ENCODE data around the gene RASA3.

Gene RASA3

DNA sequence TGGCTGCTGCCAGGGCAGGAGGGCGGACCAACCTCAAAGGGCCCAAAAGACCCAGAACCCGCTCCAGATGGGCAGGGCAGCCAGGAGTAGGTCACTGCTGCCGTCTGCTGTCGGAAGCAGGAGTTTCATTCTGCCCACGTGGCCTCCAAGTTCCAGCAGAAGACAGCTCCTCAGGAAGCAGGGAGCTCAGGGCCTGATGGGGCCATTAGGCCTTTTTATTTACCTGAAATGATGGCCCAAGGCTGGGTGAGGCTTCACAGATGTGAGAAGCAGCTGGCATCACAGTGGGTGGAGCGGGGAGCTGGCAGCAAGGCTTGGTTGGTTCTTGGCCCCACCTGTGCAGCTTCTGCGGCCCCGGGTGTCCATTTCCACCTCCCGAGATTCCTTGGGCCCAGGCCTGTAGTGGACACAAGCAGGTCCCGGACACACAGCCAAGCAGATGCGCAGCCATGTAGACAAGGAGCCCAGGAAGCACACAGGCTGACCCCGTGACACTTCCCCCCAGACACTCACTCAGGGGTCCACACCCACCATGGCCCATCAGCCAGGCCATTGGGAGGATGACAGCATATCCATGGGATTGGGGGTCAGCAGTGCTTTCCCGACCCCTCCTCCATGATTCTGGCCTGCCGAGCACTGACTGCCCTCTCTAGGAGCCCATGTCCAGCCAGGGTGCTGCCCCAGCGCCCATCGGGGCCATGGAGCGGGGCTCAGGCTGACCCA lies 185.0 kb downstream of the RASA3 start:
- no peak overlapping the region for H3K4me3 ChIP-seq (ENCODE audit: low read length)
- no peak for TF ChIP-seq ZNF274 (IDR thresholded peaks at IDR 0.05; ENCODE audit: low read depth, low read length)

DNA sequence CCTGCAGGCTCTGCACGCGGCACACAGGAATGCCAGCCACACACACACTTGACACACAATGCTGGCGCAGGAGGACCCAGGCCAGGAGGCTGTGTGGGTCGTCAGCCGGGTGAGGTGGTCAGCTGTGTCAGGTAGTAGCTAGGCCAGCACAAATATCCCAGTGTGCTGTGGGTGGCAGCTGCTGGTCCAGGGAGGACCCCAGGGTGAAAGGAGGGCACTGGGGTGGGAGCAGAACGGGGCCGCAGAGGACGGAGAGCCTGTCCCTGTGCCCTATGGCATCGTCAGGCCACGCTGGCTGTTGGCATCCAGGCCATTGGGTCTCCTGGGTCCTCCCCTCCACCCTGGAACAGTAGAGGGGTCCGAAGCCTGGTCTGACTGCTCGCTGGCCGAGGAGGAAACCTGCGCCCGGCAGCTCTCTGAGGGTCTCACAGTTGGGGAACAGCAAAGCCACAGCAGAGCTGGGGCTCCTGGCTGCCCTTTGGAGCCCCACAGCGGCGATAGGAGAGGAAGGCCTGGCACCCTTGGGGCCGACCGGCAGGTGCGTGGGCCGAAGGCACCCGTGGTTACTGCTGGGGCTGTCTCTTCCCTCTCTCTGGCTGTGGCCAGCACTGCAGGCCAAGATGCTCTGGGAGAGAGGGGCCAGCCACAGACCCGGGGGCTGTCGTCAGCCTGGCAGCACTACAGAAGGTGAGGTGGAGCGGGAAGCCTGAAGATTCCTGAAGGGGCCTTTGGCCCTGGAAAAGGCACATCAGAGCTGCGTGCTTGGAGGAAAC lies 185.8 kb downstream of the RASA3 start:
- no peak overlapping the region for H3K4me3 ChIP-seq (ENCODE audit: low read length)
- no peak for TF ChIP-seq ZNF274 (IDR thresholded peaks at IDR 0.05; ENCODE audit: low read depth, low read length)

DNA sequence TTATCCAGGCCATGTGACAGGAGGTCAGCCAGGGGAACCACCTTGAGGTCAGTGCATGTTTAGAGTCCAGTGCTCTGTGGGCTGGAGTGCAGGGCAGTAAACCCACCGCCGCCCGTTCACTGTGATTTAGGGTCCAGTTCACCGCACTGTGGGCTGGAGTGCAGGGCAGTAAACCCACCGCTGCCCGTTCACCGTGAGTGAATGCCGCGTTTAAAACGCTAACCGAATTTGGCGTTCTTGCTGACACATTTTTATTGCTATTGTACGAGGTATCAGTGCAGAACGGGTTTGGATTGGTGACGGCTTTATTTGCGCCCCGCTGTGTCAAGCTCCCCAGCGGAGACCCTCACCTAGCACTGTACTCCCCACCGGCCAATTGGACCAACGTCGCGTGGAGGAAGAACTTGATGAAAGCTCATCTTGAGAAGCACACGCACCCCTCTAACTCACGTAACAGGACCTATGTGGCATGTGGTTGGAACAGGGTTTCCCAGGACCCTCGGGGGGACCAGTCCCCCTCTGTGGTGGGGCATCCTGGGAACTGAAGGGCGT lies 186.5 kb downstream of the RASA3 start:
- H3K4me3 ChIP-seq (ENCODE audit: low read length) = no peak overlapping the region
- no peak for TF ChIP-seq ZNF274 (IDR thresholded peaks at IDR 0.05; ENCODE audit: low read depth, low read length)

DNA sequence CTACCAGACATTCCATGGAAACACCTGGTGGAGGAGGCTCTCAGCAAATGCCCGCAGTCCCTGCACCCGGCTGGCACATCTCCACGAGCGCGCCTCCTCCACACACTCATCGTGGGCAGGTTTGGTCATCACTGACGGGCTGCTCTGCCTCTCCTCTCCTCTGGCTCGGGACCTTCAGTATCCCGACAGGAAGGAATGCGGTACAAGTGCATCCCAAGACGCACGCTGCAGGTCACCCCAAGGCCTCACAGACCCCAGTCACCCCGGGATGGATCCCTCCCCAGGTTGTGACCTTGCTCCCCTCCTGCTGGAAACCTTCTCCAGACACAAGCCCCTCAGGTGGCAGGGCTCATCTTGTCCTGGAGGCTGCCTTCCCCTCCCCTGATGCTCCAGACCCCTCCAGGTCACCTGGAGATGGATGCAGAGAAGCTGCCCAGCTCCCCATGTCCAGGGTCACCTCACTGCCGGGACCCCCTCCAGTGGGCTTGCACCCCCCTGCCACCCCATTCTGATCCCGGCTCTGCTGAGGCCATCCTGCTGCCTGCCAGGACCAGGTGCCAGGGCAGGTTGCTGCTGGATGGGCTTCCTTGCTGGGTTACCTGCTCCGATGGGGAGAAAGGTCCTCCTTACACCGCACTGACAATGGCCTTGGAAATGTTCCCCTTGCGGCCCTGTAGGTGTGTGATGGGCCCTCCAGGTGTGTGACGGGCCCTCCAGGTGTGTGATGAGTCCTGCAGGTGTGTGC lies 188.4 kb downstream of the RASA3 start:
- no peak for TF ChIP-seq ZNF274 (IDR thresholded peaks at IDR 0.05; ENCODE audit: low read depth, low read length)
- H3K4me3 ChIP-seq (ENCODE audit: low read length) = no peak overlapping the region

DNA sequence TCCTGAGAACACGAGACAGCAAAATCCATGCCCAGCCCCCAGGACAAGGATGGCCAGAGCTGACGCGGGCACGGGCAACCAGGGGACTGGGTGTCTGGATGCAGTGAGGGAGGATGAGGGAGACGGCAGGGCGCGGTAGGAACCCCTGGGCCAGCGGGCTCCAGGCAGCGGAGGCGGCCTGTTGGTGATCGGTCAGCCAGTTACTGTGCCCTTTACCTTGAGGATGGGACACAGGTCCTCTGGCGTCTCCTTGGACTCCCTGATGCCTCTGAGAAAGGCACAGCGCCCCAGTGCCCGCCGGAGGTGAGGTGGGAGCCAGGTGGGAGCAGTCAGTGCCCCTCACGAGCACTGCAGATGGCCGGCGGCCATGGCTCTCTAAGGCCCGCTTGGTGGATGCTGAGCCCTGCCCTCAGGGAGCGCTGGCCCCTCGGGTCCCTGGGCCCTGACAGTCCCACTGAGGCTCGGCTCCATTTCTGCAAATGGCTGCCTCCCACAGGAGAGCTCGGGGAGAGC lies 189.8 kb downstream of the RASA3 start:
- no peak overlapping the region for H3K4me3 ChIP-seq (ENCODE audit: low read length)
- TF ChIP-seq ZNF274 (IDR thresholded peaks at IDR 0.05; ENCODE audit: low read depth, low read length) = no peak

DNA sequence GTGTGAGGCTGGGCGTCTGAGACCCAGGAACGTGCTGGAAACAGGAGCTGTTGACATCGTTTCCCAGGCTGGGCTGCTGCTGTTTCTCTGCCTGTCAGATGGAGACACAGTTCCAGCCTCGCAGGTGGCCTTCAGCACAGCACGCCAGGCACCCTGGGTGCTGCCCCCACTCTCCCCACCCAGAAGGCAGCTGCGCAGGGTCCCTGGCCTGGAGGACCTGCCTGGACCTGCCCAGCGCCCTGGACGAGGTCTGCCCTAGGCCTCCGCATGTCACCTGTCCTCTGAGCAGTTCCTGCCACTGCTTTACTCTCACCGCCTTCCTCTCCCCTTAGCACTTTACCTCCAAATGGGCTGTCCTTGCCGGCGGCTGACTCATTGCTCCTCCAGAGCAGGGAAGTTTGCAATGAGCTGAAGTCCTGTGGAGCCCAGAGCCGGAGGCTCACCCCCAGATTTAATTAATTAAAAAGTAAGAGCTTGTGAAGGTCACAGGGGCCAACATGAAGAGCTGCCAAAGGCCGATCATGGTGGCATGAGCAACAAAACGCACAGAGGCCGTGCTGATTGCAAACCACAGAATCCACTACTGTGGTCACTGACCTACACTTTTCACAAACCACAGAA lies 190.7 kb downstream of the RASA3 start:
- H3K4me3 ChIP-seq (ENCODE audit: low read length) = no peak overlapping the region
- TF ChIP-seq ZNF274 (IDR thresholded peaks at IDR 0.05; ENCODE audit: low read depth, low read length) = no peak

DNA sequence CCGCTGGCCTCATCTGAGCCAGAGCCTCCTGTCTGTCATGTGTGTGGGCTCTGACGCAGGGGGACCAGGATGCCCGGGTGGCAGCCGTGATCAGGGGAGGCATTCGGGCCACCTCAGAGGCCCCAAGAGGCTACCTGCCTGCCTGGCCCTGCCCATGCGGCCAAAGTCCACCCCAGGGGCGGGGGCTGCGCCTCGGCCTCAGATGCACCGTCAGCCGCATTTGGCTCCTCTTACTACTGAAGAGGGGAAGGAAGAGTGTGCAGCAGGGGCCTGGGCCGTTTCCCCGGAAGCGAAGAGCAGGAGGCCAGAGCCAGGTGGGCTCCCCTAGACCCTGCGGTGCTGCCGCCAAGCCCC lies 192.5 kb downstream of the RASA3 start:
- no peak for TF ChIP-seq ZNF274 (IDR thresholded peaks at IDR 0.05; ENCODE audit: low read depth, low read length)
- no peak overlapping the region for H3K4me3 ChIP-seq (ENCODE audit: low read length)

DNA sequence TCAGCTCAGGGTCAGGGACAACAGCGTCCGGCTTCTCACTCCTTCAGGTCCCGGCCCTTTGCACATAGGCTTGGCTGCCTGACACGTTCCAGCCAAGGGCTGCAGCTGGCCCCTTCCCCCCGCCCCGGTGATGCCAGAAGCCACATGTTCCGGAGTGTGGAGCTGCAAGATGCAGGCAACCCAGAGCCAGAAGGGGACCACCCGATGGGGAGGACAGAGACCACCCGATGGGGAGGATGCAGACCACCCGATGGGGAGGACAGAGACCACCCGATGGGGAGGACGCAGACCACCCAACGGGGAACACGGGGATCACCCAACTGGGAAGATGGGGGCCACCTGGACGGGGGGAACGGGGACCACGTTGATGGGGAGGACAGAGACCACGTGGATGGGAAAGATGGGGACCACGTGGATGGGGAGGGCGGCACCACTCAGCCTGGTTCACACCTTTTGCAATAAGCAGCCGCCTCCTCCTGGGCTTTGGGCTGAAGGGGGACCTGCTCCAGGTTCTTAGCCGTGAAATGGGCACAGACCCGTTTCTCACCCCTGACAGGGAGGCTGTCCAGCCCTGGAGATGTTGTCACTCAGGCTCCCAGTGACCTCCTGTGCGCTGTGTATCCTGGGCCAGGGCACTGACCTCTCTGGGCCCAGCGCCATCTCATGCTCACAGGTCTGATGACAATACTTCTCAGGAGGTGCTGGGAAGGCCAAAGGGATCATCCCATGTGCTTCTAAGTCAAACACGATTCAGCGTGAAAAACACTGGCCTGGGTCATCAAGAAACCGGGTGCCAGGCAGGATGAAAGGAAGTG lies 193.1 kb downstream of the RASA3 start:
- no peak overlapping the region for H3K4me3 ChIP-seq (ENCODE audit: low read length)
- TF ChIP-seq ZNF274 (IDR thresholded peaks at IDR 0.05; ENCODE audit: low read depth, low read length) = no peak

DNA sequence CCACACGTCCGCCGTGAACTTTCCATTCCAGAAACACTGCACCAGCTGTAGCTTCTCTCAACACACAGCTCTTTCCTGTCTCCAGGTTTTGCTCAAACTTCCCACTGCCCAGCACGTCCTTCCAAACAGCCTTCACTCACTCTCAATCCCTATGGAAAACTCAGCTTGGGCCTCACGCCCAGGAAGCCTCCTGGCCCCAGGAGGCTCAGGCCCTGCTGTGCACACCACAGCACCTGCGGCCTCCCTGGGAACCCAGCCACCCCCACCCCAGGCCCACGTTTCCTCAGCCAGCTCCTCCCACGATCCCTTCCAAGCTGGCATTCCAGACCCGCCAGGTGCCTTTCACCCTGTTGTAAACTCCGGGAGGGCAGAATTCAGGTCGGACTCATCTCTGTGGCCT lies 193.7 kb downstream of the RASA3 start:
- TF ChIP-seq ZNF274 (IDR thresholded peaks at IDR 0.05; ENCODE audit: low read depth, low read length) = no peak
- H3K4me3 ChIP-seq (ENCODE audit: low read length) = no peak overlapping the region

DNA sequence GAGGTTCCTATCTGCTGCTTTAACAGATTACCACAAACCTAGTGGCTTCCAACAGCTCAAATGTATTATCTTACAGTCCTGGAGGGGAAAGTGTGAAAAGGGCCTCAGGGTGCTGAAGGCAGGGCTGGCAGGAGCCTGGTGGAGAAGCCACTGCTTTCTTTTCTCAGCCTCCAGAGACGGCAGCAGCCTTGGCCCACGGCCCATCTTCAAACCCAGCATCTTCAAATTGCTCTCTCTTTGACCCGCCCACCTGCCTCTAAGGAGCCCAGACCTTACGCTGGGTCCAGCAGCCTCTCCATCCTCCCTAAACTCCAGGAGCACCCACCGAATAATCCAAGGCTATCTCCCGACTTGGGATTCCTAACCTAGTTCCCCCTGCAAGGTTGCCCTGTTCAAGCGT lies 194.2 kb downstream of the RASA3 start:
- no peak overlapping the region for H3K4me3 ChIP-seq (ENCODE audit: low read length)
- no peak for TF ChIP-seq ZNF274 (IDR thresholded peaks at IDR 0.05; ENCODE audit: low read depth, low read length)

DNA sequence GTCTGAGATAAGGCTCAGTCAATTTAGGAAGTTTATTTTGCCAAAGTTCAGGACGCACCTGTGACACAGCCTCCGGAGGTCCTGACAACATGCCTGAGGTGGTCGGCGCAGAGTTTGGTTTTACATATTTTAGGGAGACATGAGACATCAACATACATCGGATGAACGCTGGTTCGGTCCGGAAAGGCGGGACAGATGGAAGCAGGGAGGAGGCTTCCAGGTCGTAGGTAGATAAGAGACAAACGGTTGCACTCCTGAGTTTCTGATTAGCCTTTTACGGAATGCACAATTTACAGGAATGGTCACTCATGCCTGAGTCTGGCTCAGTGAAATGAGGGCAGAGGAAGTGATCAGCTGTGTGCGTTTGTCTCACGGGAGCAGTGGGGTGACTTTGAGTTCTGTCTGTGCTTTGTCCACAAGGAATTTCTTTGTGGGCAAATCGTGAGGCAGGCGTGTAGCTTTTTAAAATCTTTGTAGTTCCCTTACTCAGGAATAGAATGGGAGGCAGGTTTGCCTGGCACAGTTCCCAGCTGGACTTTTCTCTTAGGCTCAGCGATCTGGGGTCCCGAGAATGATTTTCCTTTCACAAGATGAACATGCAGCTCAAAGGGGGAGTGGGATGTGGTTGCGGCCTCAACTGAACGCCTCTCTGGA lies 194.8 kb downstream of the RASA3 start:
- no peak overlapping the region for H3K4me3 ChIP-seq (ENCODE audit: low read length)
- no peak for TF ChIP-seq ZNF274 (IDR thresholded peaks at IDR 0.05; ENCODE audit: low read depth, low read length)

DNA sequence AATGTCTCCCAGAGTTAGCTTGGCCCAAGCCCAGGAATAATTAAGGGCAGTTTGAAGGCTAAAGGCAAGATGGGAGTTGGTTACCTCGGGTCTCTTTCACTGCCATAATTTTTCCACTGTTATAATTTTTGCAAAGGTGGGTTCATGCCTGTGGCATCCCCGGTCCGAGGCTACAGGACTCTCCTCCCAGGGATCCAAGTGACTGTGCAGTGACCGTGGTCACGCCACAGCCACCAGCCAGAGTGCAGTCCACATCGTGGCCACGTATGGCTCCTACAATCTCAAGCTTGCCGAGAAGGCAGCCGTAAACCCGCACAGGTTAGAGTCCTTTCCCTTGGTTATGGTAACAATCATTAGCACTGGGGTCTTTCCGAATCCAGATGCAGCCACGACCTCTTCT lies 195.3 kb downstream of the RASA3 start:
- no peak overlapping the region for H3K4me3 ChIP-seq (ENCODE audit: low read length)

More for the DNA sequence above, 195.3 kb downstream of the RASA3 start:
- TF ChIP-seq ZNF274 (IDR thresholded peaks at IDR 0.05; ENCODE audit: low read depth, low read length) = no peak
